NCI-H1436 (cell line): ENCODE results near the gene ZNF442.
"Not testable (repeated sequence)": the region's sequence is repeated elsewhere in the genome, so short reads cannot be mapped to it uniquely, and the experiment has no call there.

Experiments used
- DNase-seq: peaks from one replicate; lab custom pipeline; 2025; lab: John Stamatoyannopoulos, UW

ZNF442 gene

GRCh38 chr19:12330340-12330739, 35.1 kb downstream of the ZNF442 start:
- no peak for DNase-seq

GRCh38 chr19:12325690-12326089, 39.8 kb downstream of the ZNF442 start:
- no peak for DNase-seq

- no peak for DNase-seq
Observed at GRCh38 chr19:12318782-12319413, 46.6 kb downstream of the ZNF442 start.

- DNase-seq, result no peak
Observed at GRCh38 chr19:12314553-12314952, 50.9 kb downstream of the ZNF442 start.

GRCh38 chr19:12308891-12309290, 56.6 kb downstream of the ZNF442 start:
- DNase-seq, result not testable (repeated sequence)
